Stimulated activated naive B cell treated with anti-CD40 and anti-IgM and Interleukin-4, amounts not matched to agents 10 μg/mL and 1 μg/mL and 100 μg/mL, for 72 hours (primary cell): ENCODE results near the gene NFATC2.

Source experiments
- ATAC-seq, 2 donors: fragments of 150-1000 bp; cut with Tn5 transposase; replicated peaks; 2 replicates each; pipeline ENCODE4 v1.10.0; 2021; ENCODE audit warnings: moderate library complexity in 1 of 2
- DNase-seq: peaks from one replicate; pipeline ENCODE4 v3.0.0; 2021
- H3K27ac Mint-ChIP-seq: one replicate; pipeline ENCODE4 v1.8.0; 2022; ENCODE audit warnings: mild to moderate bottlenecking, mixed read lengths
- H3K27me3 Mint-ChIP-seq, 2 donors: one replicate each; pipeline ENCODE4 v1.8.0; 2022; ENCODE audit warnings: mixed read lengths in 2 of 2
- H3K36me3 Mint-ChIP-seq, 2 donors: one replicate each; pipeline ENCODE4 v1.8.0; 2022; ENCODE audit warnings: mixed read lengths in 2 of 2, mild to moderate bottlenecking in 1 of 2
- H3K4me1 Mint-ChIP-seq, 2 donors: one replicate each; pipeline ENCODE4 v1.8.0; 2022; ENCODE audit warnings: mixed read lengths in 2 of 2, mild to moderate bottlenecking in 1 of 2
- H3K4me3 Mint-ChIP-seq, 2 donors: one replicate each; pipeline ENCODE4 v1.8.0; 2022; ENCODE audit warnings: mild to moderate bottlenecking in 2 of 2, mixed read lengths in 2 of 2, moderate library complexity in 1 of 2
- H3K9me3 Mint-ChIP-seq, 2 donors: one replicate each; pipeline ENCODE4 v1.8.0; 2022; ENCODE audit warnings: mixed read lengths in 2 of 2, mild to moderate bottlenecking in 1 of 2

The NFATC2 gene

DNA sequence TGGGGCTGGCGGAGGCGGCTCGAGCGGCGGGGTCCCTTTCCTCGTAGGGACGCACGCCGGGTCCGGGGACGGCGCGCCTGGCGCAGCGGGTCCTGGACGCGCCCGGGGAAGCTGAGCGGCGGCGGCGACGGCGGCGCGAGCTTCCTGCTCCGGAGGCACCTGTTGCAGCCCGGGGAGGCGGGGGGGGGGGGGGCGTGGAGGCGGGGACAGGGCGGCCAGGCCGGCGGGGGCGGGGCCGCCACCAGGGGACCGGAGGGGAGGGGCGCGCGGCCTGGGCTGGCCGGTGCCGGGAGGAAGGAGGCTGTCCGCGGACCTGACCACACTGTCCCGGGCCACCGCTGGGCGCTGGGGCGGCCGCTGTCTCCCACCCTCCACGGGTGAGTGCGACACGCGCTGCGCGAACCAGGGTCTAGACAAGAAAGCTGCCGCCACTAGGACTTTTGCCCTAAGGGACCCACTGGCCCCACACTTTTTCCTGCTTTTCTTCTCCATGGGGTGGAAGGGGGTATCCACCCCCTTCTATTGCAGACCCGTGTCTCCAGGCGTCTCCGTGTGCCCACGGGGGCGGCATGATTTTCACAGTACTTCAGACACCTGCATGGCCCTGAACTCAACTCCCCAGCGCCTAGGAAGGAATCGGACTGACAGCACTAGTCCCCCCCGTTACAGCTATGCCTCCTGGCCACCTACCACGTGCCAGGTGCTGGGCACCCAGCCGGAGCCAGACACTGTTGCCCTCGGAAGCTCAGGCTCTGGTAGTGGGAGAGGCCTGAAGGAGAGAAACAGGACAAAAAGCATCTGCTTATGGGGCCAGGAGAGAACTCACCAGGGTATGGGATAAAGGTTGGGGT is at the start of gene NFATC2:
TSS of gene NFATC2 (minus strand) at position 149 of the 851 bp plus-strand sequence. CDS start 220 bp downstream, outside the sequence.
- Mint-ChIP-seq H3K27ac (peak within 1 kb of the TSS; percentile 98), H3K4me3 (peak within 1 kb of the TSS; percentile 92 to 99), H3K27me3 (peaks cover 6 to 14% of the 10 kb centered on the region in 2 donors), H3K36me3 (peaks cover 8 to 21% of the 10 kb centered on the region in 2 donors), H3K9me3 (peaks cover 0 to 2% of the 10 kb centered on the region in 2 donors), H3K4me1 (peaks cover 33 to 49% of the 10 kb centered on the region in 2 donors)
- ATAC-seq (peak; percentile 44 to 55), DNase-seq (no peak)

GRCh38 chr20:51591871-51592270 is 49.4 kb upstream of the NFATC2 start:
- Mint-ChIP-seq H3K27ac (no peak overlapping the region), H3K9me3 (peaks cover 0 to 1% of the 10 kb centered on the region in 2 donors), H3K4me1 (peaks cover 8 to 22% of the 10 kb centered on the region in 2 donors), H3K27me3 (peaks cover 12 to 18% of the 10 kb centered on the region in 2 donors), H3K36me3 (no peaks in the 10 kb centered on the region), H3K4me3 (no peak overlapping the region)
- ATAC-seq (no peak), DNase-seq (no peak)

- Mint-ChIP-seq H3K36me3 (no peaks in the 10 kb centered on the region), H3K4me1 (peaks cover 2 to 11% of the 10 kb centered on the region in 2 donors), H3K27ac (no peak overlapping the region), H3K27me3 (peaks cover 11 to 14% of the 10 kb centered on the region in 2 donors), H3K9me3 (peaks cover 0 to 1% of the 10 kb centered on the region in 2 donors), H3K4me3 (no peak overlapping the region)
- ATAC-seq (no peak), DNase-seq (no peak)
Observed at GRCh38 chr20:51588762-51589161, 46.2 kb upstream of the NFATC2 start.

DNA sequence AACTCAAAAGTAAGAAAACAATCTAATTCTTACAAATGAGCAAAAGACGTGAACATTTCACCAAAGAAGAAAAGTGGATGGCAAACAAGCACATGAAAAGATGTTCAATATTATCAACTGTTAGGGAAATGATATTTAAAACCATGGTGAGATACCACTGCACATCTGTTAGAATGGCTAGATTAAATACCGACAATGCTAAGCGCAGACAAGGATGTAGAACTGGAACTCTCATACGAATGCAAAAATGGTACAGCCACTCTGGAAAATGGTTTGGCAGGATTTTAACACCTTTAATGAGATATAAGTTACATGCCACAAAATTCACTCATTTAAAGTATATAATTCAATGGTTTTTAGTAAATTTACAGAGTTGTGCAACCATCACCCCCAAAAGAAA is 44.6 kb upstream of the NFATC2 start:
- Mint-ChIP-seq H3K27ac (no peak overlapping the region), H3K4me1 (peaks cover 2 to 11% of the 10 kb centered on the region in 2 donors), H3K36me3 (no peaks in the 10 kb centered on the region), H3K27me3 (peaks cover 7 to 9% of the 10 kb centered on the region in 2 donors), H3K4me3 (no peak overlapping the region), H3K9me3 (no peaks in the 10 kb centered on the region)
- DNase-seq (no peak), ATAC-seq (no peak)

DNA sequence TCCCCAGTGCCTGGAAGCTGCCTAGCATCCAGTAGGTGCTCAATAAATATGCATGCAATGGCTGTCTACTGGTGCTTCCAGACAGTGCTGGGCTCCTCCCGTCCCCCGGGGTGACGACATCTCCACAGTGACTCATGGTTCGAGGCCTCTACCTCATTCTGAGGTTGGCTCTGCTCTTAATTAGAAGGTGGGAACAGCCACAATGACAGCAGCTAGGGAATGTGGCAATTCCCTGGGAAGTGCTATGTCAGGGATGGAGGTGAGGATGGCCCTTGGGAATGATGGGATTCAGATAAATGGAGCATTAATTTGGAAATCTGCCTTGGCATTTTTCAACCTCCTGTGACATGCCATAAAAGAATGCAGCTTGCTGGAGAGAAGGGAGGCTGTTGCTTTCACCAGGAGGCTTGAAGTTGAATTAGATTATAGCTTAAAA is 43.5 kb upstream of the NFATC2 start:
- Mint-ChIP-seq H3K27me3 (peaks cover 13 to 14% of the 10 kb centered on the region in 2 donors), H3K27ac (no peak overlapping the region), H3K4me1 (peaks cover 2 to 16% of the 10 kb centered on the region in 2 donors), H3K36me3 (no peaks in the 10 kb centered on the region), H3K9me3 (no peaks in the 10 kb centered on the region), H3K4me3 (no peak overlapping the region)
- no peak for ATAC-seq
- DNase-seq, result no peak

- Mint-ChIP-seq H3K36me3 (no peaks in the 10 kb centered on the region), H3K4me1 (peaks cover 2 to 16% of the 10 kb centered on the region in 2 donors), H3K4me3 (no peak overlapping the region), H3K27me3 (peaks cover 13 to 14% of the 10 kb centered on the region in 2 donors), H3K9me3 (no peaks in the 10 kb centered on the region), H3K27ac (no peak overlapping the region)
- no peak for DNase-seq
- no peak for ATAC-seq
Observed at GRCh38 chr20:51585148-51585547, 42.6 kb upstream of the NFATC2 start.

DNA sequence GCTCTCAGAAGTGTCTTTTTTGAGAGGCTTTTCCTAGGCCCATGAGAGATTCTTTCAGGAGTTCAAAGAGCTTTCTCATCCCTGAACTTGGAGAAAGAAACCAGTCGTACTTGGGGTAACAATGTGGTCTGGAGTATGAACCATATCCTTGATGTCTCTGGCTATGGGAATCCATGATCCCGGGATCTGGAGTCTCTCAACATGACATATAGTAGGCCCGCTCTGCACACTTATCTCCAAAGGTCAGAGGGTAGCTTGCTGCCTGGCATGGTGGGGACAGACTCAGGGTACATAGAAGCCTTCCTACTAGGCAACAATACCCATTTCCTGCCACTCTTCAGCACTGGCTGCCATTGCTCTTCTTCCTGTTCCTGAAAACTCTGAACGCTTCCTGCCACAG is 42.2 kb upstream of the NFATC2 start:
- no peak overlapping the region for H3K27ac Mint-ChIP-seq
- DNase-seq, result no peak
- H3K27me3 Mint-ChIP-seq, result peaks cover 17% of the 10 kb centered on the region in 2 donors
- no peaks in the 10 kb centered on the region for H3K36me3 Mint-ChIP-seq
- peaks cover 2 to 16% of the 10 kb centered on the region in 2 donors for H3K4me1 Mint-ChIP-seq
- H3K4me3 Mint-ChIP-seq, result no peak overlapping the region
- no peaks in the 10 kb centered on the region for H3K9me3 Mint-ChIP-seq
- ATAC-seq, result no peak

GRCh38 chr20:51584116-51584515 is 41.6 kb upstream of the NFATC2 start:
- no peak for DNase-seq
- Mint-ChIP-seq H3K27ac (no peak overlapping the region), H3K27me3 (peaks cover 19 to 21% of the 10 kb centered on the region in 2 donors), H3K9me3 (no peaks in the 10 kb centered on the region), H3K4me3 (no peak overlapping the region), H3K4me1 (peaks cover 2 to 16% of the 10 kb centered on the region in 2 donors), H3K36me3 (no peaks in the 10 kb centered on the region)
- no peak for ATAC-seq

GRCh38 chr20:51583499-51583898 is 41.0 kb upstream of the NFATC2 start:
- ATAC-seq (no peak), DNase-seq (no peak)
- Mint-ChIP-seq H3K27ac (no peak overlapping the region), H3K36me3 (no peaks in the 10 kb centered on the region), H3K4me1 (peaks cover 2 to 16% of the 10 kb centered on the region in 2 donors), H3K9me3 (no peaks in the 10 kb centered on the region), H3K27me3 (peaks cover 19 to 25% of the 10 kb centered on the region in 2 donors), H3K4me3 (no peak overlapping the region)

- Mint-ChIP-seq H3K4me3 (no peak overlapping the region), H3K27ac (no peak overlapping the region)
- ATAC-seq, result no peak
Observed at GRCh38 chr20:51583073-51583472, 40.6 kb upstream of the NFATC2 start.

GRCh38 chr20:51581571-51581970 is 39.1 kb upstream of the NFATC2 start:
- H3K4me1 Mint-ChIP-seq, result peaks cover 0 to 11% of the 10 kb centered on the region in 2 donors
- peaks cover 0 to 2% of the 10 kb centered on the region in 2 donors for H3K9me3 Mint-ChIP-seq
- no peak for DNase-seq
- no peak overlapping the region for H3K4me3 Mint-ChIP-seq
- no peaks in the 10 kb centered on the region for H3K36me3 Mint-ChIP-seq
- H3K27ac Mint-ChIP-seq, result no peak overlapping the region
- no peak for ATAC-seq
- H3K27me3 Mint-ChIP-seq, result peaks cover 22 to 26% of the 10 kb centered on the region in 2 donors

More at GRCh38 chr20:51583073-51583472, 40.6 kb upstream of the NFATC2 start:
- peaks cover 2 to 16% of the 10 kb centered on the region in 2 donors for H3K4me1 Mint-ChIP-seq
- H3K9me3 Mint-ChIP-seq, result peaks cover 0 to 1% of the 10 kb centered on the region in 2 donors
- DNase-seq, result no peak
- peaks cover 21 to 25% of the 10 kb centered on the region in 2 donors for H3K27me3 Mint-ChIP-seq
- no peaks in the 10 kb centered on the region for H3K36me3 Mint-ChIP-seq

- H3K9me3 Mint-ChIP-seq, result peaks cover 0 to 2% of the 10 kb centered on the region in 2 donors
- H3K27me3 Mint-ChIP-seq, result peaks cover 15 to 21% of the 10 kb centered on the region in 2 donors
- no peak overlapping the region for H3K4me3 Mint-ChIP-seq
- ATAC-seq (no peak), DNase-seq (no peak)
- no peaks in the 10 kb centered on the region for H3K36me3 Mint-ChIP-seq
- H3K4me1 Mint-ChIP-seq, result peaks cover 0 to 5% of the 10 kb centered on the region in 2 donors
- no peak overlapping the region for H3K27ac Mint-ChIP-seq
Observed at GRCh38 chr20:51579137-51579536, 36.6 kb upstream of the NFATC2 start.

DNA sequence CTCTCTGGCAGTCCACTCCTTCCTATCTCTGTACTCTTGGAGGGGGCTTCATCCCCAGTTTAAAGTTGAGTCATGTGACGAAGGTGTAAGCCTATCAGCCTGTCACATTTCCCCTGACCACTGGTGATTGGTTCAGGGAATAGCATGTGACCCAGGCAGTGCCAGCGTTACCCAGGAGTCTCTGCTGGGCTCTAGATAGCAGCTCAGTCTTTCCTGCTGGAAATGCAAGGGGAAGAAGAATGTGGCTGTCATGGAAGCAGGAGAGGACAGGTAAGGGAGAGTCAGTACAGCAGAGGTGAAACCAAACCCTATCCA is 35.6 kb upstream of the NFATC2 start:
- Mint-ChIP-seq H3K27me3 (peaks cover 15 to 21% of the 10 kb centered on the region in 2 donors), H3K36me3 (no peaks in the 10 kb centered on the region), H3K4me3 (no peak overlapping the region), H3K4me1 (peaks cover 0 to 5% of the 10 kb centered on the region in 2 donors), H3K9me3 (peaks cover 0 to 2% of the 10 kb centered on the region in 2 donors), H3K27ac (no peak overlapping the region)
- ATAC-seq (no peak), DNase-seq (no peak)

GRCh38 chr20:51577432-51578144 is 35.1 kb upstream of the NFATC2 start:
- H3K4me1 Mint-ChIP-seq, result peaks cover 0 to 5% of the 10 kb centered on the region in 2 donors
- DNase-seq, result no peak
- H3K4me3 Mint-ChIP-seq, result no peak overlapping the region
- peaks cover 15 to 21% of the 10 kb centered on the region in 2 donors for H3K27me3 Mint-ChIP-seq
- H3K9me3 Mint-ChIP-seq, result peaks cover 0 to 2% of the 10 kb centered on the region in 2 donors
- H3K36me3 Mint-ChIP-seq, result no peaks in the 10 kb centered on the region
- H3K27ac Mint-ChIP-seq, result no peak overlapping the region
- ATAC-seq, result no peak
